Prostate gland (tissue), 1 donor: ENCODE measurements around the gene ANKRD42.

Experiments
- POLR2A ChIP-seq: fragments of 450-650 bp; IDR thresholded peaks from one replicate; pipeline ENCODE4 v1.6.1; 2016; ENCODE audit warnings: antibody characterized with exemption, mild to moderate bottlenecking
- POLR2AphosphoS5 ChIP-seq: sonication (generic); formaldehyde crosslinking; IDR thresholded peaks from one replicate; pipeline ENCODE4 v1.6.1; 2017; ENCODE audit warnings: antibody characterized with exemption

GRCh38 chr11:83241291-83241946 is 47.9 kb downstream of the ANKRD42 start:
- peak; percentile 21 for TF ChIP-seq POLR2AphosphoS5
- TF ChIP-seq POLR2A = no peak
